ENCODE data around the gene UFD1.

Gene UFD1

GRCh38 chr22:19450363-19451175 is 28.4 kb downstream of the UFD1 start:
- Histone ChIP-seq H3K9ac (no peak overlapping the region), H3K27ac (no peak overlapping the region), H3K79me2 (peaks cover 8% of the 10 kb centered on the region), H2AFZ (no peak overlapping the region), H3K4me1 (no peaks in the 10 kb centered on the region), H3K27me3 (ENCODE audit: control insufficient read depth, insufficient read depth, low read length) (no peaks in the 10 kb centered on the region), H3K4me2 (ENCODE audit: low read length) (no peak overlapping the region), H3K9me3 (ENCODE audit: control insufficient read depth, low read length) (no peaks in the 10 kb centered on the region), H3K36me3 (ENCODE audit: control insufficient read depth, insufficient read depth, low read length) (no peaks in the 10 kb centered on the region), H3K4me3 (ENCODE audit: low read depth, low read length) (no peak overlapping the region)
- no peak for TF ChIP-seq CTCF (IDR thresholded peaks at IDR 0.05)

- H3K9ac ChIP-seq = no peak overlapping the region
These were observed 29.6 kb downstream of the UFD1 start for GRCh38 chr22:19449422-19449767.

GRCh38 chr22:19448739-19449421 is 30.1 kb downstream of the UFD1 start:
- H3K79me2 ChIP-seq = peaks cover 20% of the 10 kb centered on the region
- H3K36me3 ChIP-seq (ENCODE audit: control insufficient read depth, insufficient read depth, low read length) = no peaks in the 10 kb centered on the region
- H3K9ac ChIP-seq = no peak overlapping the region
- H3K9me3 ChIP-seq (ENCODE audit: control insufficient read depth, low read length) = no peaks in the 10 kb centered on the region
- no peak overlapping the region for H3K27ac ChIP-seq
- no peaks in the 10 kb centered on the region for H3K4me1 ChIP-seq
- no peak overlapping the region for H3K4me3 ChIP-seq (ENCODE audit: low read depth, low read length)
- no peak overlapping the region for H2AFZ ChIP-seq
- no peak overlapping the region for H3K4me2 ChIP-seq (ENCODE audit: low read length)
- H3K27me3 ChIP-seq (ENCODE audit: control insufficient read depth, insufficient read depth, low read length) = no peaks in the 10 kb centered on the region
- no peak for TF ChIP-seq CTCF (IDR thresholded peaks at IDR 0.05)

More at GRCh38 chr22:19449422-19449767, 29.6 kb downstream of the UFD1 start:
- Histone ChIP-seq H2AFZ (no peak overlapping the region), H3K79me2 (peaks cover 15% of the 10 kb centered on the region), H3K27ac (no peak overlapping the region), H3K36me3 (ENCODE audit: control insufficient read depth, insufficient read depth, low read length) (no peaks in the 10 kb centered on the region), H3K9me3 (ENCODE audit: control insufficient read depth, low read length) (no peaks in the 10 kb centered on the region), H3K4me3 (ENCODE audit: low read depth, low read length) (no peak overlapping the region), H3K4me2 (ENCODE audit: low read length) (no peak overlapping the region), H3K4me1 (no peaks in the 10 kb centered on the region), H3K27me3 (ENCODE audit: control insufficient read depth, insufficient read depth, low read length) (no peaks in the 10 kb centered on the region)
- no peak for TF ChIP-seq CTCF (IDR thresholded peaks at IDR 0.05)

GRCh38 chr22:19448076-19448607 is 30.9 kb downstream of the UFD1 start:
- no peak for TF ChIP-seq CTCF (IDR thresholded peaks at IDR 0.05)
- H3K27me3 ChIP-seq (ENCODE audit: control insufficient read depth, insufficient read depth, low read length) = no peaks in the 10 kb centered on the region
- peak overlapping the region; percentile 75 for H3K27ac ChIP-seq
- peak overlapping the region; percentile 87 for H3K4me3 ChIP-seq (ENCODE audit: low read depth, low read length)
- no peaks in the 10 kb centered on the region for H3K9me3 ChIP-seq (ENCODE audit: control insufficient read depth, low read length)
- peaks cover 22% of the 10 kb centered on the region for H3K79me2 ChIP-seq
- H3K36me3 ChIP-seq (ENCODE audit: control insufficient read depth, insufficient read depth, low read length) = no peaks in the 10 kb centered on the region
- H2AFZ ChIP-seq = peak overlapping the region; percentile 70
- no peak overlapping the region for H3K9ac ChIP-seq
- no peaks in the 10 kb centered on the region for H3K4me1 ChIP-seq
- peak overlapping the region; percentile 91 for H3K4me2 ChIP-seq (ENCODE audit: low read length)
